HT-29 (cell line): ENCODE data around the gene ESF1. TPM values are rescaled to one million over a fixed set of nuclear protein-coding genes. Genes with fewer than 3 reads are reported as not detected.
"Not testable (repeated sequence)": the region's sequence is repeated elsewhere in the genome, so short reads cannot be mapped to it uniquely, and the experiment has no call there.

ENCODE experiments used
- DNase-seq: peaks from one replicate; pipeline ENCODE4 v3.0.0-alpha.2; 2015; ENCODE audit warnings: low spot score
- total RNA-seq: library from RNA; depleted of rRNA; stranded (reverse); fragments of >200 nt; shearing (Covaris generic); gene quantifications from 2 replicates; pipeline ENCODE4 v1.2.3, GENCODE V29; 2014

ESF1 gene
- total RNA-seq, 1 experiment from 2014 or later, result 4.7 TPM

DNA sequence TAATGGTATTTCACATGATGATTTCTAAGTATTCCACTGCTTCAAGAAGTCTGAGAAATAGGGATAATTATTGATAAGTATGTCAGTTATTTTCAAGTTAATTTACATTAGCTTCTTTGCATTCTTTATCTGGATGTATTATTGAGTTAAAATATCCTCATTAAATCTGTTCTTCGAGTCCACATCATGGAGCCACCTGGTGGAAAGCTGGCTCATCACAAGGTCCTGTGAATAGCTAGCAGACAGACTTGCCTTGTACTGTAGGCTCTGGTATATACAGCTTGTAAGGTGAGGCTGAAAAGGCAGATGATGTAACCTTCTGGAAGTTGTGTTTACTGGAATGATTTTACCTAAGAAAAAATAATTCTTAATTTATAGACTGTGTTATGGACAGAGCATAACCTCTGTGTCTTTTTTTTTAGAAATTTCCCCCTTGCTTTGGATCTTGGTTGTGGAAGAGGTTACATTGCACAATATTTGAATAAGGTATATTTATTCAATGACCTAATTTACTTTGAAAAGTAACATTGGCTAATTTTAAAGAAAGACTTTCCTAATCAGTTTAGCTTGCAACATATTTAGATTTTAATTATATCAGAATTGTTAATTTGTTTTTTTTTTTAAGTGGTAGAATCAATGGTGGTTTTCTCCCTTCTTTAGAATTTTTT lies 3.6 kb upstream of the ESF1 start:
- DNase-seq, result peak; percentile 77

DNA sequence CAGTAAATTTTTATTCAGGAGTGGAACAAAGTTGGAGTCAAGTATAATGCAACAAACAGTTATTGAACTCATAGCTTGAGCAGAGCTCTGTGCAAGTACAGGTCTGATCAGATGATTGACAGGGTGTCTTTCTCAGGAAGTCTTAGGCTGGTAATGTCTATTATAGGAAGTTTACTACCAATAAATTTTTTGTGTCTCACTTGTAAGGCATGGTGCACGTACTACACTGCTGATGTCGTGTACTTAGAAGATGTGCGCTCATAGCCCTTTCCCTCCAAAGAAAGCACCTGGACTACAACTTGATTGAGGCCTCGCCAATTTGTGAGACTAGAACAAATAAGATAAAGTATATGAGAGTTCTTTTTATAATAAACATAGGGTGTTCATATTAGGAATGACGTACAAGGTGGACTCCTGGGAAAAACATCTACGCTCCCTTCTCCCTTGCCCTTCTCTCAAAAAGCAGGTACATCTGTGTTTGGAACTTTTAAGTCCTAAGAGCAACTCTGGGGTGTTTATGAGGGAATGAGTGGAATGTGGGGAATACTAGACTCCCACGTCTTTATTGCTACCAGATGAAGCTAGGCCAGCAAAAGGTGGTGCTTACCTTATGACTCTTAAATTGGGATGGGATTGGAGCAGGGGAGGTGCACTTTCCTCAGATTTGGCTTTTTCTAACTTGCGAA lies 1.6 kb upstream of the ESF1 start:
- DNase-seq, result no peak

DNA sequence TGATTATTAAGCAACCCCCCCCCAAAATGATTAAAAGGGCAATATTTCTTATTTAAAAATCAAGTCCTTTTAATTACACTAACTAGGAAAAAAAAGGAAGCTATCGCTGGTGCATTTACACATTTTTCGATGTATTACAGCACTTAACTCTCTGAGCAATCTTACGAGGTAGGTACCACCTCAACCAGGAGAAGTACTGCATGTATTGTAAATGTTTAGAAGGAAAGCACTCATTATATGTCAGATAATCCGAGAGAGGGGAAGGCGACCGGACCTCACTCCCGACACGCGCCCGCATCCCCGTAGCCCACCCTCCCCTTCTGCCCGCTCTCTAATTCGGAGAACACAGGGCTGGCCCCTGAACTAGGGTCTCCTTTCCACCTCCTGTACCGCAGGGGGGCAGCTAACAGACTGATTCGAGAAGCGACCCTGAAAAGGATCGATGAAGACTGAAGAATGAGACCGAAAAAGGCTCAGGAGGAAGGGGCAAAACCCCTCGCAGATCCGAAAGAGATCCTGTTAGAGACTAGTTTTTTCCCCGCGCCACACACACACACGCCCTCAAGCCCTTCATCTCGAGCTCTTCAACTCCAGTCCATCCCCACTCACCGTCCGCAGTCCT lies 337 bp downstream of the ESF1 start:
- no peak for DNase-seq

DNA sequence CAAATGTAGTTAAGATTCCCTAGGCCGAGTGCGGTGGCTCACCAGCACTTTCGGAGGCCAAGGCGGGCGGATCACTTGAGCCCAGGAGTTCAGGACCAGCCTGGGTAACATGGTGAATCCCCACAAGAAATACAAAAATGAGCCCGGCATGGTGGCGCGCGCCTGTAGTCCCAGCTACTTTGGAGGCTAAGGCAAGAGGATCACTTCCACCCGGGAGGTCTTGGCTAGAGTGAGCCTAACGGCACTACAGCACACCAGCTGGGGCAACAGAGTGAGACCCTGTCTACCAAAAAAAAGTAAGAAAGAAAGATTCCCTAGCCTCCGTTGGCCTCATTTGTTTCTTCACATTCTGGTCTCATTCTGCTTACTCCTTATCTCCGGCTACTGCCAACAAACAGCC lies 1.2 kb downstream of the ESF1 start:
- no peak for DNase-seq

DNA sequence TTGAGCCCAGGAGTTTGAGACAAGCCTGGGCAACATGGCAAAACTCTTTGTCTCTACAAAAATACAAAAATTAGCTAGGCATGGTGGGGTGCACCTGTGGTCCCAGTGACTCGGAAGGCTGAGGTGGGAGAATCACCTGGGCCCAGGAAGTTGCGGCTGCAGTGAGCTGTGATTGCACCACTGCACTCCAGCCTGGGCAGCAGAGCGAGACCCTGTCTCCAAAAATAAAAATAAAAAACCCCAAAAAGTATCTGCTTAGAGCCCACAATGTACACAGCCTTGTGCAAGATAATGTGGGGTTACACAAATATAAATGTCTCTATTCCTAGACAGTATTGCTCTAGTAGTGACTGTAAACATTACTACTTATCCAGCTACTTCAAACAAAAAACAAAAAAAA lies 5.9 kb downstream of the ESF1 start:
- DNase-seq, result no peak

DNA sequence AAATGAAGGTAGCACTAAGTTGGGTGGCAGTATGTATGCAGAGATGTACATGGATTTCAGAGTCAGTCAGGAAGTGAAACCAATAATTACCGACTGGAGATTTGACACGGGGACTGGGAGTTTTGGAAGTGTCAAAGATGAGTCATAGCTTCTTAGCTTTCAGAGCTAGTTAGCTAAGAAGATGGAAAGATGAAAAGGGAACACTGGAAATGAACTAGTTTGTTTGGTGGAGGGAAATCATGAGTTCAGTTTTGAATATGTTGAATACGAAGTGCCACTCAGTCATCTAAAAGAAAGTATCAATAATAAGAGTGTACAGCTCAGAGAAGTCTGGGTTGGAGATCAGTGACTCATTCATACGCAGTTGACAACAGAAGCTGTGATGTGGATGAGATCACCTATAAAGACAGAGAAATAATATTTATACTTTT lies 7.5 kb downstream of the ESF1 start:
- no peak for DNase-seq

DNA sequence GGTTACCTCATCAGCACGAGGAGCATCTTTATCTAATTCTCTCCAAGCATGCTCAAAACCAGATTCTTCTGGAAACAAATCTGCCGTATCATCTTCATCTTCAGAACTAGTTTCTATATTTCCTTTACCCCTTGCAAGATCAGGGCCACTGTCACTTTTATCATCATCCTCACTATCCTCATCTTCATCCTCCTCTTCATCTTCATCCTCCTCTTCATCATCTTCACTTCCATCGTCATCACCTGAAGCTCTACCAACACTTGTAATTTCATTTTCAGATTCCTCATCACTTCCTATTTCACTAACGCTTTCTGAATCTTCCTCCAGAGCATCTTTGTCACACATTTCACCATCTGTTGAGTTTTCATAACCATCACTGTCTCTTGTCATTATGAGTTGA lies 8.9 kb downstream of the ESF1 start:
- no peak for DNase-seq

DNA sequence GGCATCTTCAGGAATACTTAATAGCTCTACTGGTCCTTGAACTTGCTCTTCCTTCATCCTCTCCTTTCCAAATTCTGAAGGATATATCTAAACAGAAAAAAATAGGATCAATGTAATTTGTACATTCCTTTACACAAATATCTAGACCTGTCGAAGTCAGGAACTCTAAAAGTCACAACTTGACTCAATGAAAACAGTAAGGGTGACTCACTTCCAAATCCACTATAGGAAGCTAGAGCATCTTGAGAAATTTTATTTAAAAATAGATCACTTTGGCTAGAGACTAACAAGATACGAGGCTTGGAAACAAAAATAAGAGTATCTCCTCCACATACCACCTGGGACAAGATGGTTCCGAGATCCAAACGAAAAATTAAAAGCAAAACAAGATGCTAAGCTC lies 12.2 kb downstream of the ESF1 start:
- DNase-seq, result no peak

DNA sequence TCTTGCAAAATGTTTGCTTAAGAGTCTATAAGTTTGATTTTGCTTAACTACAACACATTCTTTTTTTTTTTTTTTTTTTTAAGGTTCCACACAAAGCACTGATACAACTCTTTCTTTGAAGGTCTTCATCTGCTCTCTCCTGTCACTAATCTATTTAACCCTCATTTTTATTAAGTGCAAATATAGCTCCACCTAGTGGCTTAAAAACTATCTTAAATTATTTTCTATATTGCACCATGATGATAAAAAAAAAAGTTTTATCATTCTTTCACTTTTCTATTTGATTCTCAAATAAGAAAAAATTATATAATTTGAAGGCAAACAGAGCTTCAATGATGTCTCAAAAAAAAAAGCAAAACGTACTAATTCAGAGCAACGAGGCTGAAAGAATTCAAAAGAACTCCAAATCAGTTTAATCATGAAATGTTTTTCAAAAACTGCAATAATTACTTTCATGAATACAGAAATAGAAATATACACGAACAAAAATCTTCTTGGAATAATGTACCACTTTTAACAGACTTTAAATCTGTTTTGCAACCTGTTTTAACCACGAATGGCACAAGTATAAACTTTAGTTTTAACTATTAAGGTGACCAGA lies 12.8 kb downstream of the ESF1 start:
- peak; percentile 39 for DNase-seq

DNA sequence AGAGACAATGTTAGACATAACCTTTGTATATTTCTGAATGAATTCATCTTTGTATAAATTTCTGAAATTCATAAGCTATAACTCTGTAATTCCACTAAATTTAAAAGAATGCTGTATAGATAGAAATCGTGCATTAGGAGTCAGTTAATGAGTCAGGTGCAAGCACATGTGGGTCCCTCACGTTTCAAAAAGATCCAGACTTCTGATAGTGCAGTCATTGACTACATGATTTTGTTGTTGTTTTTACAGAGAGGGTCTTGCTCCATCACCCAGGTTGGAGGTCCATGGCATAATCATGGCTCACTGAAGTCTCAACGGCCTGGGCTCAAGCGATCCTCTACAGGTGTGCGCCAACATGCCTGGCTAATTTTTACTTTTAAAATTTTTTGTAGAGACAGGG lies 14.6 kb downstream of the ESF1 start:
- no peak for DNase-seq

DNA sequence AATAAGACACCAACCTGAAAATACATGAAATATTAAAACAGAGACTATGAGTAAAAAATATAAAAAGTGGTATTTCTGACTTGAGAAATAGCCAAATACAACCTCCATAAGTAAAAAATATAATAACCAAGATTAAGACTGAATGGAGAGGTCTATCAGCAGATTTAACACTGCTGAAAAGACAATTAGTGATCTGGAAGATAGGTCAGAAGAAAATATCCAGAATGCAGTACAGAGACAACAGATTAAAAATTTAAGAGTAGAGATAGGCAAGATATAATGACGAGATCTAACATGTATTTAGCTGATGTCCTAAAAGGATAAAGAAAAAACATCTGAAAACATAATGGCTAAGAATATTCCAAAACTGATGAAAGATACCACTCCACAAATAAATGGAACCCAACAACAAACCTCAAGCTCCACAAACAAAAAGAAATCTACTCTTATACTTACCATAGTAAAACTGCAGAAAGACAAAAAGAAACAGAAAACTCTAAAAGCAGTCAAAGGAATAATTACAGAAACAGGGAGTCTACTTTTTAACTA lies 18.8 kb downstream of the ESF1 start:
- DNase-seq, result no peak

DNA sequence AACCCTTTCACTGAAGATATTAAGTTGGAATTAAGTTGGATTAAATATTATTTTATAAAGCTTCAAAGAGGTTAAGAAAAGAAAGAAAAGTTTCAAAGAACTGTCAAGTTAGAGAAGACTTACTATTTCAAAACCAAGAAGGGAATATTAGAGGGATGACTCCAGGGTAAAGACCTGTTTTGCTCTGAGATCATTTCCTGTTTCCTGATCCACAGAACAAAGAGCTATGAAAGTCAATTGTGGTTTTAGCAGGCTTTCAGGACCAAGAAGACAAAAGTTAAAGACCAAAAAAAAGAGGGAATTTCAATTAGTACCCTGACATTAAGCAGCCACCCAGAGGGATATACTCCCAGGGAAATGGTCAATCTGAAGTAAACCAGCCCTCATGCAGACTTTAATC lies 19.4 kb downstream of the ESF1 start:
- no peak for DNase-seq

DNA sequence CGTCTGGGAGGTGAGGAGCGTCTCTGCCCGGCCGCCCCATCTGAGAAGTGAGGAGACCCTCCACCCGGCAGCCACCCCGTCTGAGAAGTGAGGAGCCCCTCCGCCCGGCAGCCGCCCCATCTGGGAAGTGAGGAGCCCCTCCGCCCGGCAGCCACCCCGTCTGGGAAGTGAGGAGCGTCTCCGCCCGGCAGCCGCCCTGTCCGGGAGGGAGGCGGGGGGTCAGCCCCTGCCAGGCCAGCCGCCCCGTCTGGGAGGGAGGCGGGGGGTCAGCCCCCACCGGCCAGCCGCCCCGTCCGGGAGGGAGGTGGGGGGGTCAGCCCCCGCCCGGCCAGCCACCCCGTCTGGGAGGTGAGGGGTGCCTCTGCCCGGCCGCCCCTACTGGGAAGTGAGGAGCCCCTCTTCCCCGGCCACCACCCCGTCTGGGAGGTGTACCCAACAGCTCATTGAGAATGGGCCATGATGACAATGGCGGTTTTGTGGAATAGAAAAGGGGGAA lies 24.2 kb downstream of the ESF1 start:
- DNase-seq, result not testable (repeated sequence)

DNA sequence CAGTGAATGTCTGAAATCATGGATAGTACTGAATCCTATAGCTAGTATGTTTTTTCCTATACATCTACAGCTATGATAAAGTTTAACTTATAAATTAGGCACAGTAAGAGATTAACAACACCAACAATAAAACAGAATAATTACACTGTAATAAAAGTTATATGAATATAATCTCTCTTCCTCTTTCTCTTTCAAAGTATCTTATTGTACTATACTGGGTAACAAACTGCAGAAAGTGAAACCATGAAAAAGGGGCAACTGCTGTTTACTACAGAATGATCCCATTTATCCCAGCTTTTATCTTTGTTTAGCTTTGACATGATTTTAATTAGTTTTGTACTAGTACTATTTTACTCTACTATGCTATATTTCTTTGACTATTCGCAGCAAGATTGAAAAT lies 25.8 kb downstream of the ESF1 start:
- DNase-seq, result no peak

DNA sequence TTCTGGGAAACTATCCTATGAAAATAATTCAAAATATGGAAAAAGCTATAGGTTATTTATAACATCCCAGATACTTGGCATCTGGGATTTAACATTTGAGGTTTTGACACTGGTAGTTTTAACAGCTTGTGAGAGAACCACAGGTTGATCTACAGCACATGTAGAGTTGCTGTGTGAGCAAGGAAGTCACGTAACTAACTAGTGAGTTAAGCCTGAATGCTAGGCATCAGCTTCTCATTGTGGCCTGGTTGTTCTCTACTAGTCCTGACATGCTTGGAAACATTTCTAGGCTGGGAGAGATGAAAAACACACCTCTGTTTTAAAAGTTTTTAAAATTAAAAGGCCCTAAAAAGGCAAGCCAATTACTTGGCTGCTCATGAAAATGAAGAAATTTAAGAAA lies 28.2 kb downstream of the ESF1 start:
- DNase-seq, result no peak

DNA sequence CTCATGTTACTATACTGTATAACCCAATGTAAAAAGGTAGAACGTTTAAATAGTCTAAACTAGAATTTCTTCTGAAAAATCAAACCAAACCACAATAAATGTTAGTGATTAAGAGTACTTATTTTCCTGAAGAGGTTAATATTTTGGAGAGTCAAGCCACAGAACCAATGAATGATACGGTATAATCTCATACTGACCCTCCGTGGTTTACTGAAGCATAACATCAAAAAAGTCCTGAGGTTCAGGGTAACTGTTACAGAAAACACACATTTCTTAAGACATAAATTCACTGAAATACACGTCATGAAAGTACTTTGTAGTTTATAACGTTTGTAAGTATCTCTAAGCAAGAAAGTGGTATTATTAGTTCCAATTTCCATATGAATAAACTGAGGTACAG lies 28.9 kb downstream of the ESF1 start:
- no peak for DNase-seq

DNA sequence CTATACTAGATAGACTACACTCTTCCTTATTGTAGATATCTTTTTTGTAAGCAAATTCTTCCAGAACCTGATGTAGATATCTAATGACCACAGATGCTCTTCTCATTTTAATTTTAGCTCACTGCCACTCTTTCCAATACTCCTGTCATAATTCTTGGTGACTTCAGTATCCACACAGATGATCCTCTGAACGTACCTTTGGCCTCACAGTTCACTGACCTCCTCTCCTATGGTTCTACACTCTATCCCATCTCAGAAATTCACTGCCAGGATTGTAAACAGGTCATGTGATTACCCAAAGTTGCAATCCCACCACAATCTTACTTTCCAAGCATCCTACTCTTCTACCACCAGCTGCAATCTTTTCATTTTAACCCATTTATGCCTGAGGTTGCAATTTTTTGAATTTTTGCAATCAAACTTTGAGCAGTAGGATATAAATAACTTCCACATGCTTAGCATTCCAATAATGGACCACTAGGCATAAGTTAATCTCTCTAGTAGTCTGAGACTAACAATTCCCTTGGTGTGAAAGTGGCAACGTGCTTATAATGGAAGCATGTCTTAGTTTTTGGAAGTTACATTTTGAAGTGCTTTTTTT lies 31.2 kb downstream of the ESF1 start:
- no peak for DNase-seq

DNA sequence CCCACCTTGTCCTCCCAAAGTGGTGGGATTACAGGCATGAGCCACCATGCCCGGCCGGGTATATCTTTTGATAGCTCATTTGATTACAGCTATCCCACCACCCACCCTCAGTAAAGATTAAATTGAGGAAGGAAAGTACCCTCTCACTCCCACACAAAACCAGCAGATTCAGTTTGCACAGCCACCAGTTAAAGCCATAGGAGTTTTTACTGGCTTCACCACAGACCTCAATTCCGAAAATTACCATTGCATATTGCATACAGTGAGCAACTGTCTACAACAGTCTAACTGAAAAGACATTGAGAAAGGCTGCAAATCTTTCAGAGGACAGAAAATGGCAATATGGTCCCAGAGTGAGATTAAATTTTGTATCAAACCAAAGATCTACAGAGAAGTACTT lies 34.9 kb downstream of the ESF1 start:
- no peak for DNase-seq

DNA sequence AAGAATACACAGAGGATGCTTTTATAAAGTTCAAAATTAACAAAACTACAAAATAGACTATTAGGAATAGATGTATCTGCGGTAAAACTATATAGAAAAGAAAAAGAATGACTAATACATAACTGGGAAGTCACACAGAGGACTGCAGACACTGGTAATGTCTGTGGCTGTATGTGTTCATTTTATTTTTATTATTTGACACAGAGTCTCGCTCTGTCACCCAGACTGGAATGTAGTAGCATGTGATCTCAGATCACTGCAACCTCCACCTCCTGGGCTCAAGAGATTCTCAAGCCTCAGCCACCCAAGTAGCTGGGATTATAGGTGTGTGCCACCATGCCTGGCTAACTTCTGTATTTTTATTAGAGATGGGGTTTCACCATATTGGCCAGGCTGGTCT lies 38.9 kb downstream of the ESF1 start:
- no peak for DNase-seq

DNA sequence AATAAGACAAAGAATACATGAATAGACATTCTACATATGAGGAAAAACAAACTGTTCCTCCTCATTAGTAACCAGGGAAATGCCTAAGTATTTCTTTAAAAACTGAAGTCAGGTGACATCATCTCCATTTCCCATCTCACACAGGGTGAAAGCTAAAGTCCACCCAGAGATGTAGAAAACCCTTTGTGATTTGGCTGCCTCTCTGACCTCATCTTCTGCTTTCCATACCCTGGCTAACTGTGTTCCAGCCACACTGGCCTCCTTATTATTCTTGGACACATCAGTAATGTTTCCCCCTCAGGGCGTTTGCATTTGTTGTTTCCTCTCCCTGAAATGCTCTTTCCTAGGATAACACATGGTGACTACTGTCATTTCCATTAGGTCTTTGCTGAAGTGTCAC lies 40.4 kb downstream of the ESF1 start:
- no peak for DNase-seq

DNA sequence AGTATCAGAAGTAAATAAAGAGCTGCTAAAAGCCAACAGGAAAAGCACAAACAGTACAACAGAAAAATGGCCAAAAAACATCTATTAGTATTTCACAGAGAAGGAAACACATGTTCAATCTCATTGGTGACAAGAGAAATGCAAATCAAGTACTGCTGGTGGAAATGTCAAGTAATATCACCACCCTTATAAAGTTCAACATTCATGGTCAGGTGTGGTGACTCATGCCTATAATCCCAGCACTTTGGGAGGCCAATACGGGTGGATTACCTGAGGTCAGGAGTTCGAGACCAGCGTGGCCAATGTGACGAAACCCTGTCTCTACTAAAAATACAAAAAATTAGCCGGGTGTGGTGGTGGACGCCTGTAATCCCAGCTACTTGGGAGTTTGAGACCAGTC lies 42.8 kb downstream of the ESF1 start:
- peak; percentile 12 for DNase-seq
